Measurements from ENCODE around the gene TANGO2.

TANGO2 gene

DNA sequence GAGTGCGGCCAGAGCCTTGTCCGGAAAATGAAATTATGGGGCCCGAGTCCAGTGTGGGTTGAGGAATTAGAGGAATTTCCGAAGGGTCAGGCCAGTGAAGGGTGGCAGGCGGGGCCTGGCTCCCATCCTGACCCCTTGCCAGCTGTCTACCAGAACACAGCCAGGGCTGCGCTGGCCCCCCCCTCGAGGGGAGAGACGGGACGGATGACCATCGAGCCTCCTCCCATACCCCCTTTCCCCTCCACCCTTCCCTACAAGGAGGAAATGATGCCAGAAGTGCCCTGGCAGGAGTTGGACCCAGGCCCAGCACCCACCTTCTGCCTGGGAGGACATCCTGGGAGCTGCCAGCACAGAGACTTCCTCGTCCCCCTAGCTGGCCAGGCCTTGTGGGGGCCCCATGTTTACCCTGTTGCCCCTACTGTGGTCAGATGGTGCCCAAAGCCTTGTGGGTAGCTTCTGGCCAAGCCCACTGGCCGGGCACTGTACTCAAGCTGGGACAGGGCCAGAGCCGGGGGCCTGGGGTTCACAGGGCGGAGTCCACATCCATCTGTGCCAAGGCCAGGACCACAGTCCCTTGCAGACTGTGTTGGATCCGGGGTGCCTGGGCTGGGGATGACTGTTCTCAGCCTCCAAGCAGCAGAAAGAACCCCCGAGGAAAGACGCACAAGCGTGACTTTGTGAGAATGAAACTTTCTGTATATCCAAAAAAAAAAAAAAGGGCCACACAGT is 25.1 kb upstream of the TANGO2 start:
- no peak for DNase-seq (ENCODE audit: low read depth in 2 of 2)

DNA sequence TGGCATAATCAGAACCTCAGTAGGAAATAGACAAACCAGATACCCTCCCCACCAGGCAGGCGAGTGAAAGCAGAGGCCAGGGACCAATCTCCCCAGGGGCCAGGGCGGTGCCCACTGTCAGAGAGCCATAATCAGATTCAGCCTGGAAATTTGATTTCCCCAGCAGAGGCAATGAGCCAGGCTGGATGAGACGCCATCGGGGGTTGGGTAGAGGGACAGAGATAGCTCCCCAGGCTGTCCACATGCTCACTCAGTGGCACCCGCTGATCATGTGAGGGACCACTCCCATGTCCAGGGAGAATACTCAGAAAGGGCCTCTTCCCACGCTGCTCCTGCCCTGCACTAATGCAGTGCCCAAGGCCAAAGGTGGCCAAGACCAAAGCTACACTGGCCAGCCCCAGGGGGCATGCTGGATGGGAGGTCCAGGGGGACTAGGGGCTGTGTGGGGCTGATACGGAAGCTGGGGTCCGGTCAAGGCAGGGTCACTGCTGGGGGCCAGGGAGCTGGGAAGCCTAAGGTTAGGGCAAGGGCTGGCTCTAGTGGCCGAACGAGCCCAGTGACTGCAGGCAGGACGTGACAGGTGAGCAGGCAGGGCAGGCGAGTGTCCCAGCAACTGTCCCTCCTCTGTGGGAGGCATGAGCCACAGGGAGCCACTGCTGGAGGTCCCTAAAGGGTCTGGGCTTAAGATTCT is 24.1 kb upstream of the TANGO2 start:
- no peak for DNase-seq (ENCODE audit: low read depth in 2 of 2)

DNA sequence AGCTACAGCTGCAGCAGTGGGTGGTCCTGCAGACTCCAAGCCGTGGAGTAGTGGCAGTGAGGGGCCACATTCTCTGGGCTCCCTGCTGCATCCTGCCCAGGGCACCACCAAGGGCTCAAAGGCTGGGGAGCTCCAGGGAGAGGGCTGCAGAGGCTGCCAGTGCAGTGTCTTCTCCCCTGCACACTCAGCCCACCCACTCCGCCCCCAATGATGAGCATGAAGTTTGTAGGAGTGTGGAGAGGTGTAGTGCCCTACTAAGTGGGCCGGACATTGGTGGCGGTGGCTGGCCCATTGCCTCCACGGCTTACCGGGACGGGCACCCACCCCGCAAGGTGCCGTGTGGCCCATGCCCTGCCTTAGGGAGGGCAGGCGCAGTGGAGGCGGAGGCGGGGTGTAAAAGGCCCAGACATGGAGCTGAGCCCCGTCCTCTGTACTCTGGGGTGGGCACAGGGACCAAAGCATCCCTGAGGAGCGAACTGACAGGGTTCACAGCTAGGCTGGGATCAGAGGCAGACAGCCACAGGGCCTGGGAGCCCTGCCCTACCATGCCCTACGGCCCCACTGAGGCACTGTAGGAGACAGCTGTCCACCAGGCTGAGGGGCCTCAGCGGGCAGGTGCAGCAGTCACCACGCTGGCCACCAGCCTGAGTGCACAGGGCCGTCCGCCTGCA is 23.2 kb upstream of the TANGO2 start:
- DNase-seq (ENCODE audit: low read depth in 2 of 2): no peak

DNA sequence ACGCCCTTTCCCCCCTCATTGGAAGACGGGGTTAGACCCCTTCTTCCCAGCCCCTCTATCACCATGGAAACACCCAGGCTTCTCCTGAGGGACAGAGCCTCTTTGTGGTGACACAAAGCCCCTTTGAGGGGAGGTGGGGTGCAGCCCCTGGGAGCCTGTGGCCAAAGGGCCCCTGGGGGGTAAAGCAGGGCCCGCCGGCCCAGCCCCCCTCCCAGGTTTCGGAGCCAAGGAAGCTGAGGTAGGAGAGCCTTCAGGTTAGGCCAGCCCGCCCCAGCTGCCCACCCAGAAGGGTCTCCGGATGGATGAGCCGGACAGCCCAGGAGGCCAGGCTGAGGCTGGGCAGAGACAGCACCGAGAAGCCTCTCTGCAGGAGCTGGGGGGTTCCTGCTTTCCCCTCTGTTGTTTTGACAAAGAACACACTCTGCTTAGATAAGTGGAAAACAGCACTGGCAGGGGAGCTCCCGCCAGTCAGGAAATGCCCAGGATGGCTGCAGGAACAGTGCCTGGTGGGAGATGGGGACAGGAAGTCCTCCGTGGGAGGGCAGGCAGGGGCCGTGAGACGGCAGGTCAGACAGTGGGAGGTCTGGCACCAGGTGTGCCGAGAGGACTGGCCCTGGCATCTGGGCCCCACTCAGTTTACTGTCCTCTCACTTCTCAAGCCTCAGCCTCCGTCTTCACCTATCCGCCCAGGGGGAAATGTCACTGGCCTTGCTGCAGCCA is 22.5 kb upstream of the TANGO2 start:
- no peak for DNase-seq (ENCODE audit: low read depth in 2 of 2)

DNA sequence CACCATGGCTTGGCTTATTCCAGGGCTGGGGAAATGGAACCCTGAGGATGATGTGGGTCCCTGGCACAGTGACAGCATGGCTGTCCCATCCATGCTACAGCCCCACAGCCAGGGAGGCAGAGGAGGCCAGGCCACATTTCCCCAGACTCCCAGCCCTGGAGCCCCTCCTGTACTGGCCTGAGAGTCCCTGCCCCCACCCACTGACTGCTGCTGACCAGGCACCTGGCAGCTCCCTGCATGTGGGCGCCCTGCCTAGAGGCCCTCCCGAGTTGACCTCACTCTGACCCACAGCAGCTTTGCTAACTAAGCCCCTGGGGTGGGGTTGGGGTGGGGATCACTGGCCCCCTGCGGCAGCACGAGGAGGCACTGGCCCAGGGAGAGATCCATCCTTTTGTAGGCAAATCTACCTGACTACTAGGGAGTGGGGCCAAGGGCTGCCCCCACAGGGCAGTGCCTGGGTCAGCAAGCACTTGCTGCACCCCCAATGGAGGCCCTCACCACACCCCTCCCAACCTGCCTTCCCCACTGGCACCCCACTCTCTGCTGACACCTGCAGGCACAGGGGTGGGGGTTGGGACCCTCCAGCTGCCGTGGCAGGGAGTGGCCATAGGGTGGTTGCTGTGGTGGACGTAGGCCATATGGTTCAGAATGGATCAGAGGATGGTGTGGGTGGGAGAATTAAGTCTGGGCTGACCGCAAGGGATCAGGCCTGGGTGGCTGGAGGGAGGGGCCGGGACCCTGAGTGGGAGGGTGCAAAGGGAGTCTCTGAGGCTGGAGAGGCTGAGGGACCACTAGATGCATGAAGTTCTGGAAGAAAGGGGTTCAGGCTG is 21.7 kb upstream of the TANGO2 start:
- no peak for DNase-seq (ENCODE audit: low read depth in 2 of 2)

DNA sequence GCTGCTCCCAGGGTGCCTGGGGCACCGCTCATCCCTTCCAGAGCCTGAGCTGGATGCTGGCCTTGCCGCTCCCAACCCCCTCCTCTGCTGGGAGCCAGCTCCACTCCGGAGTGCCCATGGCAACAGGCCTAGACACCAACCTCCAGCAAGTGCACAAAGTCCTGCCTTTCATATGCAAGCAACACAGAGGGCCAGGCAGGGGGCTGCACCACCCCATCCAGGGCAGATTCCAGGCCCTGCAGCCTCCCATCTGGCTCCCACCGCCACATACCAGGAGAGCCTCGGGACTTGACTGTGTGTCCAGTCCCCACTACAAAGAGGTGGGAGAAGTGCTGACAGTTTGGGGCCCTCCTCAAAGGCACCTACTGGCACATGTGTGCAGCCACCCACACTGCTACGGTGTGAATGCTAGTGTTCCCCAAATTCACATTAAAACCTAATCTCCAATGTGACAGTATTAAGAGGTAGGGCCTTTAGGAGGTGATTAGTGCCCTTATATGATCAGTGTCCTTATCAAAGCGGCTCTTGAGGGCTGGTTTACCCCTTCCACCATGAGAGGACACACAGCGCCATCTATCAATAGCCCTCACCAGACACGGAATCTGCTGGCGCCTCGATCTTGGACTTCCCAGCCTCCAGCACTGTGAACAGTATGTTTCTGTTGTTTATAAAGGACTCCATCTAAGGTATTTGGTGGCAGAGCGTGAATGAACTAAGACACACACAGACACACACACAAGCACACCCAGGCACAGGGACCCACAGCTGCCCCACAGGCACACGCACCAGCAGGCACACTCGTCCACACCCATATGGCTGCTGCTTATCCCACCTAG is 20.4 kb upstream of the TANGO2 start:
- no peak for DNase-seq (ENCODE audit: low read depth in 2 of 2)

DNA sequence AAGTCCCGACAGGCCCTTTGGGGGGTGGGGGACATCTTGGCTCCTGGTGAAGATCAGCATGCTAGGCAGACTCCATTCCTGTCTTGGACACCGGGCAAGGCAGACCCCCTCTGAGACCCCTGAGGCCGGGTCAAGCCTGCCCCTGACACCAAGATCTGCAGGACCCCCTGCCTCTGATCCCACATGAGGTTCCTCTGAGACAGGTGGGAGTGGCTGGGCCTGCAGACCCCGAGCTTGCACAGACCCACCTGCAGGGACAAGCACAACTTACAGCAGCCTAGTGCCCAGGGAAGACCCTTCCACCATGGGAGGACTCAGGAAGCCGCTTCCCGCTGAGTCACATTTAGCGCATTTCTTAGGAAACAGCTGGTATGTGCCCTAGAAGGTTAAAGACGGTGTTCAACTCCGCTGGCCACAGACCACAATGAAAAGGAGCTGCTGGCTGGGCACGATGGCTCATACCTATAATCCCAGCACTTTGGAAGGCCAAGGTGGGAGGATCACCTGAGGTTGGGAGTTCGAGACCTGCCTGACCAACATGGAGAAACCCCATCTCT is 19.8 kb upstream of the TANGO2 start:
- DNase-seq (ENCODE audit: low read depth in 2 of 2): no peak

DNA sequence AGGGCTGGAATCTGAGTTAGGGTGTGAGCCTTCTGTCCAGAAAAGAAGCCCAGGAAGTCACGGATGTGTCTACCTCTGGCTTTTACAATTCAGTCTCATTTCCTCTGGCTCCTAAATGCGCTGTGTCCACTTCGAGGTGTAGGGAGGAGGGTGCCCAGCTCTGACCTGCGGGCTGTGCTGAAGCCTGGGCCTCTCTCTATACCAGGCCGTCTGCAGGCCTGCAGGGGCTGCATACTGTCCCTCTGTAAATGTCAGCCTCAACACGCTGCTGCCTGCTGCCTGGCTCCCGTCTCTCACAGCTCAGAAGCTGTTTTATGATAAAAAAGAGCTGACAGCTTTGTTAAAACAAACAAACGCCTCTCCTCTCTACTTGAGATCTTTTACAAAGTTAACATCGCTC is 18.8 kb upstream of the TANGO2 start:
- no peak for DNase-seq (ENCODE audit: low read depth in 2 of 2)

DNA sequence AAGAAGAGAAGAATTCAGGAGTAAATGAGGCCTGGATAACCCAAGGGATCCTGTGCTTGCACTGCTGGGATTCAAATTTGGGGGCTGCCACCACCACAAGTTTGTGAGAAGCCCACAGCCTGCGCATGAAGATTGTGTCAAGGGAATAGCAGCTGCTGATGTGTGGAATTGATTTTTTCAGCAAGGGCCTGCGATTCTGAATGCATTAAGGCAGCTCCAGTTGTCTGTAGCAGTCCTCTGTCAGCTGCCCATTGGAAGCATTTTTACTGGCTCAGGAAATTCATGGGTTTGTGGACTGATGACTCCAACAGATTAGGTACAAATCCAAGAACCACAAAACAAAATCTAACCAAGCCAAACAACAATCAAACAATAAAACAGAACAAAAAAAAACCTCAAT is 18.3 kb upstream of the TANGO2 start:
- no peak for DNase-seq (ENCODE audit: low read depth in 2 of 2)

DNA sequence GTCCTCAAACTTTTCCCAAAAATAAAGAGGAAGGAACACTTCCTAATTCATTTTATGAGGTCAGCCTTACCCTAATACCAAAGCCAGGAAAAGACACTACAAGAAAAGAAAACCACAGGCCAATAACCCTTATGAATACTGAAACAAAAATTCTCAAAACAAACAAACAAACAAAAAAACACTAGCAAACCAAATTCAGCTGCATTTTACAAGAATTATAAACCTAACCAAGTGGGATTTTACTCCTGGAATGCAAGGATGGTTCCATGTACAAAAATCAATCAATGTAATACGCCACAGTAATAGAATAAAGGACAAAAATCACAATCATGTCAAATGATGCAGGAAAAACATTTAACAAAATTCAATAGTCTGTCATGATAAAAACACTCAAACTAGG is 17.6 kb upstream of the TANGO2 start:
- DNase-seq (ENCODE audit: low read depth in 2 of 2): no peak

DNA sequence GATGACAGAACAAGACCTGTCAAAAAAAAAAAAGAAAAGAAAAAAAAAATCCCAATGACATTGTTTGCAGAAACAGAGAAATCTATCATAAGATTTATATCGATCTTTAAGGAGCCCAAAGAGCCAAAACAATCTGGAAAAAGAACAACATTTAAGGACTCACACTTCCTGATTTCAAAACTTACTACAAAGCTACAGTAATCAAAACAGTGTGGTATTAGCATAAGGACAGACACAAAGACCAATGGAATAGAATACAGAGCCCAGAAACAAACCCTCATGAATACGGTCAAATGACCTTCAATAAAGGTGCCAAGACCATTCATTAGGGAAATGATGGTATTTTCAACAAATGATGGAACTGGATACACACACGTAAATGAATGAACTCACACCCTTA is 16.4 kb upstream of the TANGO2 start:
- DNase-seq (ENCODE audit: low read depth in 2 of 2): no peak

DNA sequence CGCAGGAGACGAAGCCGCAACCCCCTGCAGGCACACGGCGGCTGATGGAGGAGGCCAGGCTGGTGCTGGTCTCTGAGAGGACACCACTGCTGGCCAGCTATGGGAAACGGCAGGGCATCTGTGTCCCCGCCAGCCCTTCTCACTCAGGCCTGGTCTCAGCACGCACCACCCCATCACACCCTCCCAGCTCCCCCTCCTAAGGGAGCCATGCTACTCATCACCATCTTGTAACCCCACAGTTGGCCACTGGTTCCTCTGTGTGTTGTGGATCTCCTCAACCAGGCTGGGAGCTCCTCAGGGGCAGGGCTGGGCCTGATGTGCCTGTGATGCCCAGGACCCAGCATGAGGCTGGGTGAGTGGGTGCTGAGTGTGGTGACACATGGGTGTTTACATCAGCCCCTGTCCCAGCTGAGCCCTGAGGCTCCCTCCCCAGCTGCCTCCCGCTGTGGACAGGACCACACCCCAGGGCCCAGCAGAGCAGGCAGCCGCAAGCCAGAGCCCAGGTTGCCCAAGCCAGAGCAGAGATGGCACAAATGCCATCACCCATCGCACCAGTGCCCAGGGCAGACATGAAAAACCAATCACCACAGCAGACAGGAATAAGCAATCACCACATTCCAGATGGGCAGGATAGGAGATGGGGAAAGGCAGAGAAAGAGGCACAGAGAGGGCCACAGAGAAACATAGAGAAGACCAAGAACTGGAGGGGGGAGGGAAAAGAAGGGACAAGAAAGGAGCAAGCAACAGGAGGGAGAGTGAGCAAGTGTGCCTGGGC is 12.5 kb upstream of the TANGO2 start:
- no peak for DNase-seq (ENCODE audit: low read depth in 2 of 2)

DNA sequence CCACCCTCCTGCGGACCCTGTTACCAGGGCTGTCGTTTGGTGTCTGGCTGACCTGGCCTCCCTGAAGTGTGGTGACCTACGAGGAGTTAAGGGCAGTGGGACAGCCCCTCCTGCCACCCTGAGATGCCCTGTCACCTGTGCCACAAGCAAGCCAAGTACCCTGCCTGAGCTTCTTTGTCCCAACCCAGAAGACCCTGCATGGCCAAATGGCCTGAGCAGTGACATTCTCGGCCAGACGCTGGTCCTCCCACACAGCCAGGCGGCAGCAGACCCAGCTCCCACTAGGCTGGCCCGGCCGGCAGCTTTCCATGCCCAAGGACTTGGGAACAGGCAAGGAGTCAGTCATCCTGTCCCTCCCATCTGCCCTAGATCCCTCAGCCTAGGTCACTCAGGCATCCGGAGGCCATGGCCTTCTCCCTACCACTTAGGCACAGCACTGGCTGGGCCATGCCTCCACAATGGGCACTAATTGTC is 11.9 kb upstream of the TANGO2 start:
- no peak for DNase-seq (ENCODE audit: low read depth in 2 of 2)

DNA sequence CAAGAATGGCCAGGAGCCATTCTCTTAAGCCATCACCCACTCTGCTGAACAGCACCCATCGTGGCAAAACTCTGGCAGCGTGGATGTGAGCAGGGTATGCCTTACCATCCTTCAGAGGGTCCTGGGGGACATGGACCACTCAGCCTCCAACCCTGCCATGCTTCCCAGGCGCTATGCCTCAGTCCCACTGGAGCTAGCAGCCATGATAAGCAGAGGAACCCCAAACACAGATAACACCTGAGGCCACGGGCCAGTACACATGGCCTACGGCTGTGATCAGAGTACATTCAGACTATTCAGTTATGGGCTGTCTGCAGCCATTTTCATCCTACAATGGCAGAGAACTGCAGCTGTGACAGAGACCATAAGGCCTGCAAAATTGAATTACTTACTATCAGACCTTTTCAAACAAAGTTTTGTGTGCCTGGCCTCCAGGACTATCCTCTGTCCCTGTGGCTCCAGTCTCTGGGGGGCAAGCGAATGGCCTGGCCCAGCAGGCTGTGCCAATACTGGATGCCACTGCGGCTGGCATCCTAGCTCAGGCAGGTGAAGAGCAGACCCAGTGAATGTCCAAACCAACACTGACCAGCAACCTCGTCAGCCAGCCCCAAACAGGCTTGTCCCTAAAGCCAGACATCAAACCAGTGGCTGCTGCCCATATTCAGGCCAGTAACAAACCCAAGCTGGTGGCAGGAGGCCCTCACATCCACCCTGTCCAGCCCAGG is 11.2 kb upstream of the TANGO2 start:
- DNase-seq (ENCODE audit: low read depth in 2 of 2): no peak

DNA sequence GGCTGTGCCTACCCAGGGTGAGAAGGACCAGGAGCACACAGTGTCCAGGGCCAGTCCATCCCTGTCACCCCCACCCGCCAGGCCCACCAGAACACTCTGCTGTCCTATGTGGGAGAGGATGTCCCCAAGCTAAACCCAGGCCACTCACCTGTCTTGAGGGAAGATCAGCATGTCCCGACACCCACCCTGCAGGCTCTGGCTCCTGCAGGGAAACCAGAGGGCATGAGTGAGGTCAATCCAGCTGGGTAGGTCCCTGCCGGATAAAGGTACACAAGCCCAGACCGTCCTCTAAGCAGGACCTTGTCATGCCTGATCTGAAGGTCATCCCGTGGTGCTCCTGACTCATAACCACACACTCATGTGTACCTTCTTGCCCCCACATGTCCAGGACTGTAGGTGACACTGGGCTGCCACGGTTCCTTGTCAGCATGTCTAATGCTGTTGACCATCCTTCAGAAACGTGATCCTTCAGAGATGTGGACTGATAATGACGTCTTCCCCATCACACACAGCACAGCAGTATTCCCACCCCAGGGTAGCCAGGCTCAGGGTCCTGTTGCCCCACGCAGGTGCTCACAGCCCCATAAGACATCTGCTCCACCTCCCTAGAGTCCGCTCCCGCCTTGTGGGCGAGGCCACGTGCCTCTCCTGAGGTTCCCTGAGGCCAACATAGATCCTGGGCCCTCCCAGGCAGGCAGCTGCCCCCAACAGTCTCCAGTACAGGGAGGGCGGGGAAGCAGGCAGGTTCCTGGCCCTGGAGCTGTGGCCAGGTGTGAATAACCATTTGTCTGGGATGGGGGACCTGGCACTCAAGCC is 10.4 kb upstream of the TANGO2 start:
- DNase-seq (ENCODE audit: low read depth in 2 of 2): no peak

DNA sequence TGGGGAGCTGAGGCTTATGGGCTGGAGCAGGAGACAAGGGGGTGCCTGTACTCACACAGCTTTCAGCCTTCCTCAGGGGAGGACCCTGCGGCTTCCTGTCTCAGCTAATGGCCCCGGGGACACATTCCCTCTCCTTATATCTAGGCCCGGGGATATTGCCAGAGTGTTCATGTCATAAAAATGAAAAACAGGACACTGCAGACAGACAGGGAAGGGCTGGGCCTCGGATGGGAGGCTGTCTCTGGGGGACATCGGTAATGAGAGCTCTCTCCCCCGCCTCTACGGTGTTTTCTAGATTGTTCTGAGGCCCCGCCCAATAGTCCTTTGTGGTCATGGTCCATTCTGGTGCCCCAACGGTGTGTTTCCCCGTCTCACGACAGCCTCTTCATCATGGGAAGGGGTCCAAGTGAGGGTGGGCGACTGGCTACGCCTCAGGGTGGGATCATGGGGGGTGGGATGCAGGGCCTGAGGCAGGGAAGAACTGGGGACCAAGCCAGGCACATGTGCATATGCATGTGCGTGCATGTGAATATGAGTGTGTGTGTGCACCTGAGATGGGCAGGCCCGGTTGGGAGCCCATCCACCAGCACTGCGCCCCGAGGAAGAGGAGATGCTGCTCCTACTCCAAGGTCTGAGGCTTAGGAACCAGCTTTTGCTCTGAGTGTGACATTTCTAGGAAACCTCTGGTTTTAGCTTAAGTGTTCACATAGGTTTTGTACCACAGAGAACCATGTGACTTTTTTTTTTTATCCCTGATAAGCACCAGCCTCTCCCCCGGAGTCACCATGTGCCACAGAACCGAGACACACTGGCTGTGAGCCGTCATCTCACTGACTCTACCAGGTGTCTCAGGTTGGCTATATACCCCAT is 9.6 kb upstream of the TANGO2 start:
- no peak for DNase-seq (ENCODE audit: low read depth in 2 of 2)

All from stimulated activated CD4-positive, alpha-beta T cell treated with anti-CD3 and anti-CD28 coated beads, Interleukin-1b, Interleukin-23, amount 100 ng/mL, for 1 hour (primary cell).